MM.1S (cell line): ENCODE data around the gene CREG1.

Experiments
- DNase-seq: peaks from one replicate; pipeline ENCODE4 v3.0.0-alpha.2; 2015
- H2AFZ ChIP-seq: fragments of 300-600 bp; sonication (generic); 2 replicates; pipeline ENCODE4 v1.6.0; 2016; ENCODE audit warnings: antibody characterized with exemption, low read length
- H3F3A ChIP-seq: fragments of 300-600 bp; sonication (generic); 2 replicates; pipeline ENCODE4 v1.6.1; 2016; ENCODE audit warnings: mild to moderate bottlenecking, antibody characterized with exemption, low read length, moderate library complexity, mixed read lengths; ENCODE audit not compliant: insufficient read depth
- H3K27ac ChIP-seq: fragments of 300-600 bp; sonication (generic); 2 replicates; pipeline ENCODE4 v1.5.1; 2016; ENCODE audit warnings: mild to moderate bottlenecking, low read length
- H3K27me3 ChIP-seq: fragments of 300-600 bp; sonication (generic); replicated peaks from 2 replicates; pipeline ENCODE4 v1.6.0; 2016; ENCODE audit warnings: low read length; ENCODE audit not compliant: insufficient read depth
- H3K36me3 ChIP-seq: fragments of 300-600 bp; sonication (generic); replicated peaks from 2 replicates; pipeline ENCODE4 v1.6.1; 2016; ENCODE audit warnings: mild to moderate bottlenecking, low read length, mixed read lengths; ENCODE audit not compliant: insufficient read depth
- H3K4me1 ChIP-seq: fragments of 300-600 bp; sonication (generic); 2 replicates; pipeline ENCODE4 v1.6.1; 2016; ENCODE audit warnings: low read length, mixed read lengths
- H3K4me2 ChIP-seq: fragments of 300-600 bp; sonication (generic); 2 replicates; pipeline ENCODE4 v1.6.0; 2016; ENCODE audit warnings: low read depth, low read length
- H3K4me3 ChIP-seq: fragments of 300-600 bp; sonication (generic); 2 replicates; pipeline ENCODE4 v1.5.1; 2016; ENCODE audit warnings: low read length, mixed read lengths
- H3K79me2 ChIP-seq: fragments of 300-600 bp; sonication (generic); 2 replicates; pipeline ENCODE4 v1.6.1; 2016; ENCODE audit warnings: mixed run types, low read length, mixed read lengths
- H3K9ac ChIP-seq: fragments of 300-600 bp; sonication (generic); 2 replicates; pipeline ENCODE4 v1.6.1; 2016; ENCODE audit warnings: low read length, mixed read lengths
- H3K9me2 ChIP-seq: fragments of 300-600 bp; sonication (generic); replicated peaks from 2 replicates; pipeline ENCODE4 v1.6.1; 2016; ENCODE audit warnings: mild to moderate bottlenecking, low read length, mixed read lengths; ENCODE audit not compliant: insufficient read depth
- H3K9me3 ChIP-seq: fragments of 300-600 bp; sonication (generic); replicated peaks from 2 replicates; pipeline ENCODE4 v1.6.1; 2016; ENCODE audit warnings: mild to moderate bottlenecking, low read length, mixed read lengths; ENCODE audit not compliant: insufficient read depth
- H4K20me1 ChIP-seq: fragments of 300-600 bp; sonication (generic); 2 replicates; pipeline ENCODE4 v1.6.1; 2016; ENCODE audit warnings: mild to moderate bottlenecking, low read length, moderate library complexity, mixed read lengths; ENCODE audit not compliant: insufficient read depth
- EZH2 ChIP-seq: fragments of 300-600 bp; sonication (generic); optimal IDR thresholded peaks from 2 replicates; pipeline ENCODE3; 2017; ENCODE audit warnings: low read depth, mild to moderate bottlenecking, antibody characterized with exemption, low read length, mixed read lengths
- EZH2phosphoT487 ChIP-seq: fragments of 300-600 bp; sonication (generic); IDR thresholded peaks from 2 replicates; pipeline ENCODE4 v1.6.1; 2018; ENCODE audit warnings: antibody characterized with exemption, low read length
- TF ChIP-seq, protein P1 (sequence below): fragments of 300-600 bp; sonication (generic); IDR thresholded peaks from 2 replicates; pipeline ENCODE4 v1.5.1; 2016; ENCODE audit warnings: antibody characterized with exemption, low read length, mixed read lengths

The CREG1 gene

DNA sequence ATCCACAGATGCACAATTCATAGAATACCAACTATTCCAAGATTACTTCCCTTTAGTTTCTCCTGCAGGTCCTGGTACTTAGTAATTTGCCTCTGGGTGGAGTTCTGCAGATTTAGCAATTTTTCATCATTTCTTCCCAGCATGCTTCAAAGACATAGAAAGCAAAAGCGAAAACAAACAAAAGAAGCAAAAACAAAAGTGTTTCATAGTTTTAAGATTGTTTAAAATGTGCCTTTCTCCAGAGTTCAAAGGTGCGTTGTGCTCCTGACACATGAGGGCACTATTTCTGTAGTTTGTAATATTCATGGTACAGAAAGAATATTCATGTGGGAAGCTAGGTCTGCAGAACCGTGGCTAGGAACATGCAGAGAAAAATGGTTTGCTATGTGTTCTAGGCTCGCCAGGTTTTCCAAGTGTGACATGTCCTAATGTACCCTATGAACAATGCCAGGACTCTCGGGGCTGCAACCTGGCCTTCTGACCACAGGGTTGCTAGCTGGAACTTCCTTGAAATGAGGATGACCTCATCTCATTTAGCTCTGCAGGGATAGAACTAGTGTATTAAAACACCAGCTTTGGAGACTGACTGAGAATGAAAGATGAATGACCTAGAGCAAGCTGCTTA lies 46.5 kb upstream of the CREG1 start:
- H3K4me2 ChIP-seq: peak overlapping the region; percentile 67
- peaks cover 8% of the 10 kb centered on the region for H3F3A ChIP-seq
- peak overlapping the region; percentile 22; the same call in 1 of the 2 replicates for H3K9ac ChIP-seq
- H2AFZ ChIP-seq: peak overlapping the region; percentile 78
- no peak for TF ChIP-seq EZH2phosphoT487
- TF ChIP-seq, protein P1, sequence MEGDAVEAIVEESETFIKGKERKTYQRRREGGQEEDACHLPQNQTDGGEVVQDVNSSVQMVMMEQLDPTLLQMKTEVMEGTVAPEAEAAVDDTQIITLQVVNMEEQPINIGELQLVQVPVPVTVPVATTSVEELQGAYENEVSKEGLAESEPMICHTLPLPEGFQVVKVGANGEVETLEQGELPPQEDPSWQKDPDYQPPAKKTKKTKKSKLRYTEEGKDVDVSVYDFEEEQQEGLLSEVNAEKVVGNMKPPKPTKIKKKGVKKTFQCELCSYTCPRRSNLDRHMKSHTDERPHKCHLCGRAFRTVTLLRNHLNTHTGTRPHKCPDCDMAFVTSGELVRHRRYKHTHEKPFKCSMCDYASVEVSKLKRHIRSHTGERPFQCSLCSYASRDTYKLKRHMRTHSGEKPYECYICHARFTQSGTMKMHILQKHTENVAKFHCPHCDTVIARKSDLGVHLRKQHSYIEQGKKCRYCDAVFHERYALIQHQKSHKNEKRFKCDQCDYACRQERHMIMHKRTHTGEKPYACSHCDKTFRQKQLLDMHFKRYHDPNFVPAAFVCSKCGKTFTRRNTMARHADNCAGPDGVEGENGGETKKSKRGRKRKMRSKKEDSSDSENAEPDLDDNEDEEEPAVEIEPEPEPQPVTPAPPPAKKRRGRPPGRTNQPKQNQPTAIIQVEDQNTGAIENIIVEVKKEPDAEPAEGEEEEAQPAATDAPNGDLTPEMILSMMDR: peak; percentile 95
- peak overlapping the region; percentile 38 for H3K4me3 ChIP-seq
- H3K36me3 ChIP-seq: no peaks in the 10 kb centered on the region
- no peaks in the 10 kb centered on the region for H3K27me3 ChIP-seq
- H3K9me3 ChIP-seq: no peaks in the 10 kb centered on the region
- DNase-seq: peak; percentile 93
- H3K4me1 ChIP-seq: peaks cover 10% of the 10 kb centered on the region
- H3K9me2 ChIP-seq: no peaks in the 10 kb centered on the region
- H3K79me2 ChIP-seq: no peaks in the 10 kb centered on the region
- no peaks in the 10 kb centered on the region for H4K20me1 ChIP-seq
- H3K27ac ChIP-seq: peak overlapping the region; percentile 35; the same call in 1 of the 2 replicates

DNA sequence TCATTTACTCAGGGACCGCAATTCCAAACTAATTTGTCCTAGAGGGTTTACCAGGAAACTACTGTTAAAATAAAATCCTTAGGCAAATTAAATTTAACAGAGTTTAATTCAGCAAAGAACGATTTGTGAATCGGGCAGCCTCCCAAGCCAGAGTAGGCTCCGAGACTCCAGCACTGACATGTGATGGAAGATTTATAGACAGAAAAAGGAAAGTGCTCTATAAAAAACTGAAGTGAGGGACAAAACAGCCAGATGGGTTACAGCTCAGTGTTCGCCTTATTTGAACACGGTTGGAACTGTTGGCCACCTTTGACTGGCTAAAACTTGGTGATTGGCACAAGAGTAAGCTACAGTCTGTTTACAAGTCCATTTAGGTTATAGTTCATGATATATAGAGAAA lies 41.3 kb upstream of the CREG1 start:
- Histone ChIP-seq H3K9me2 (no peaks in the 10 kb centered on the region), H2AFZ (no peak overlapping the region), H3K27ac (no peak overlapping the region), H3K79me2 (no peaks in the 10 kb centered on the region), H3K4me1 (0 out of 2 replicates have a peak, but pooled peaks cover 3% of the 10 kb centered on the region), H3K27me3 (no peaks in the 10 kb centered on the region), H3K4me3 (no peak overlapping the region), H4K20me1 (no peaks in the 10 kb centered on the region), H3F3A (peaks cover 2% of the 10 kb centered on the region), H3K4me2 (no peak overlapping the region), H3K9ac (no peak overlapping the region), H3K36me3 (no peaks in the 10 kb centered on the region), H3K9me3 (no peaks in the 10 kb centered on the region)
- no peak for DNase-seq
- TF ChIP-seq EZH2phosphoT487 (no peak), EZH2 (no peak)
- TF ChIP-seq, protein P1: no peak

DNA sequence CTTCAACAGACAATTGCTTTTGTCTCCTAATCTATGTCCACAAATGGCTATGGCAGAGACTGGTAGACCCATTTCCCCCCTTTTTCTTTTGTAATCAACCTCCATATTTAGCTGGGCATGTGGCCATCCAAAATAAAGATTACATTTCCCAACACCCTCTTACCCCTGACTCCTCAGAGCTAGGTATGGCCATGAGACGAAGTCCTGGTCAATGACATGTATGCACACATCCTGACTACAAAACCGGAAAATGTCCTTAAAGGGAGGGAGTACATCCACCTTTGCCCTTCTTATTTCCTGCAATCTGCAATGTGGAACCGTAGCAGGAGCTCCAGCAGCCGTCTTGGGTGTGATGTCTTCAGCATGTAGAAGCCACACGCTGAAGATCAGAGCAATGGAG lies 40.3 kb upstream of the CREG1 start:
- H4K20me1 ChIP-seq: no peaks in the 10 kb centered on the region
- no peaks in the 10 kb centered on the region for H3K79me2 ChIP-seq
- H3K9ac ChIP-seq: no peak overlapping the region
- no peak overlapping the region for H3K27ac ChIP-seq
- H2AFZ ChIP-seq: no peak overlapping the region
- H3K4me1 ChIP-seq: no peaks in the 10 kb centered on the region
- H3K9me2 ChIP-seq: no peaks in the 10 kb centered on the region
- no peaks in the 10 kb centered on the region for H3K27me3 ChIP-seq
- H3K36me3 ChIP-seq: no peaks in the 10 kb centered on the region
- H3K4me3 ChIP-seq: no peak overlapping the region
- H3K4me2 ChIP-seq: no peak overlapping the region
- H3K9me3 ChIP-seq: no peaks in the 10 kb centered on the region
- DNase-seq: no peak
- TF ChIP-seq EZH2phosphoT487: no peak
- TF ChIP-seq, protein P1: no peak
- TF ChIP-seq EZH2: no peak
- no peaks in the 10 kb centered on the region for H3F3A ChIP-seq
